DOHH2 (cell line): ENCODE results near the gene TMEM14C.
"Not testable (repeated sequence)": the region's sequence is repeated elsewhere in the genome, so short reads cannot be mapped to it uniquely, and the experiment has no call there.

Source experiments
- H3F3A ChIP-seq: fragments of 200-600 bp; sonication (generic), shearing (Covaris generic); 2 replicates; pipeline ENCODE4 v1.6.0; 2016; ENCODE audit warnings: antibody characterized with exemption, mild to moderate bottlenecking; ENCODE audit not compliant: control insufficient read depth, insufficient read depth
- H3K27ac ChIP-seq: fragments of 200-600 bp; sonication (generic); 2 replicates; pipeline ENCODE4 v1.5.1; 2014; ENCODE audit warnings: low read depth, mild to moderate bottlenecking, low read length, moderate library complexity
- H3K27me3 ChIP-seq: fragments of 200-600 bp; sonication (generic); 2 replicates; pipeline ENCODE4 v1.6.1; 2014; ENCODE audit warnings: mild to moderate bottlenecking, low read length, mixed read lengths; ENCODE audit not compliant: control insufficient read depth
- H3K36me3 ChIP-seq: fragments of 200-600 bp; sonication (generic); 2 replicates; pipeline ENCODE4 v1.6.1; 2014; ENCODE audit warnings: mild to moderate bottlenecking, low read length, moderate library complexity, mixed read lengths; ENCODE audit not compliant: control insufficient read depth
- H3K4me1 ChIP-seq: fragments of 200-600 bp; sonication (generic); 2 replicates; pipeline ENCODE4 v1.6.1; 2014; ENCODE audit warnings: mild to moderate bottlenecking, low read length, mixed read lengths; ENCODE audit not compliant: control insufficient read depth
- H3K4me2 ChIP-seq: fragments of 200-600 bp; sonication (generic); 2 replicates; pipeline ENCODE4 v1.6.0; 2014; ENCODE audit warnings: mild to moderate bottlenecking, low read length, moderate library complexity
- H3K4me3 ChIP-seq: fragments of 200-600 bp; sonication (generic); 2 replicates; pipeline ENCODE4 v1.5.1; 2014; ENCODE audit warnings: mild to moderate bottlenecking, low read length, mixed read lengths
- H3K79me2 ChIP-seq: fragments of 200-600 bp; sonication (generic); 2 replicates; pipeline ENCODE4 v1.6.1; 2014; ENCODE audit warnings: mild to moderate bottlenecking, low read length, mixed read lengths; ENCODE audit not compliant: control insufficient read depth
- H3K9me2 ChIP-seq: fragments of 200-600 bp; sonication (generic); replicated peaks from 2 replicates; pipeline ENCODE4 v1.6.1; 2014; ENCODE audit warnings: mild to moderate bottlenecking, low read length, mixed read lengths; ENCODE audit not compliant: control insufficient read depth
- H3K9me3 ChIP-seq: fragments of 200-600 bp; sonication (generic); 2 replicates; pipeline ENCODE4 v1.6.1; 2014; ENCODE audit warnings: antibody characterized with exemption, low read length, mixed read lengths; ENCODE audit not compliant: control insufficient read depth, insufficient read depth
- H4K20me1 ChIP-seq: fragments of 200-600 bp; sonication (generic); 2 replicates; pipeline ENCODE4 v1.6.0; 2014; ENCODE audit warnings: low read depth, mild to moderate bottlenecking, antibody characterized with exemption, low read length, moderate library complexity; ENCODE audit not compliant: control insufficient read depth, insufficient read depth
- EZH2phosphoT487 ChIP-seq: fragments of 200-600 bp; sonication (generic); IDR thresholded peaks from 2 replicates; pipeline ENCODE4 v1.6.1; 2017; ENCODE audit warnings: borderline replicate concordance, mild to moderate bottlenecking, antibody characterized with exemption, low read length, moderate library complexity, mixed read lengths
- TF ChIP-seq, protein P1 (sequence below): fragments of 200-600 bp; sonication (generic); IDR thresholded peaks from one replicate; pipeline ENCODE4 v1.5.1; 2014; ENCODE audit warnings: antibody characterized with exemption, mild to moderate bottlenecking, low read depth, low read length; ENCODE audit not compliant: poor library complexity, severe bottlenecking

TMEM14C gene

DNA sequence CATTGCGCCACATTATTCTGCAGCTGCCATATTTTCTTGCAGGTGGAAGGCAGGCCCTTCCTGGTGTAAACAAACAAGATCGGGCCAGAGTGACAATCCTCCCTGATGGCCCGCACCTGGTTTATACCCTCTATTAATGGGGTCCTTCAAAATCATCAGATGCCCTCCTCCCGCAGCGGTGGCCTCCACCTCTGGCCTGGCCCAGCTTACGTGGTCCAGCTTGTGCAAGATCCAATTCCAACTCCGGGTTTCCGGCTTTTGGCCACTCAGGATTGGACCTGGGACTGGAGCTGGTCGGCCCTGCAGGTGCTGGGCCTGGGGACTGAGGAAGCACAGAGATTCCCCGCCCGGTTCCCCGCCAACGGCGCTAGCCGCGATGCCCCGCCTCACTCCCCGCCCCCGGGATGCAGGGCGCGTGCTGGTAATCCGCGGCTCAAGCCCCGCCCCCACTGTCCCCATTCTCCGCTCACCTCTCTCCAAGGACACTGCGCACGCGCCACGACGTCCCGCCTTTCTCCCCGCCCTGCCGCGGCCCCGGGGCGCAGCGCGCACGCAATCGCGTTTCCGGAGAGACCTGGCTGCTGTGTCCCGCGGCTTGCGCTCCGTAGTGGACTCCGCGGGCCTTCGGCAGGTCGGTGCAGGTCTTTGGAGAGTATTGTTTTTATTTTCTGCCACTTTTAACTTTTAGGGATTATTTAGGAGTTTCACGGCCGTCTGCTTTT lies 24.5 kb downstream of the TMEM14C start, which contains the start of gene TMEM14B:
Gene TMEM14B, plus strand, starts transcription at position 555 of the 722 bp plus-strand sequence. CDS start 1,441 bp downstream, outside the sequence.
- Histone ChIP-seq H3K27ac (peak within 1 kb of the TSS; percentile 45), H3K4me3 (peak within 1 kb of the TSS; percentile 84), H3K4me2 (peak within 1 kb of the TSS; percentile 90), H3K4me1 (peaks cover 25% of the 10 kb centered on the region), H3F3A (no peaks in the 10 kb centered on the region), H3K9me2 (no peaks in the 10 kb centered on the region), H3K79me2 (peaks cover 52% of the 10 kb centered on the region), H3K36me3 (peaks cover 35% of the 10 kb centered on the region), H3K27me3 (no peaks in the 10 kb centered on the region), H4K20me1 (no peaks in the 10 kb centered on the region), H3K9me3 (no peaks in the 10 kb centered on the region)
- TF ChIP-seq, protein P1, sequence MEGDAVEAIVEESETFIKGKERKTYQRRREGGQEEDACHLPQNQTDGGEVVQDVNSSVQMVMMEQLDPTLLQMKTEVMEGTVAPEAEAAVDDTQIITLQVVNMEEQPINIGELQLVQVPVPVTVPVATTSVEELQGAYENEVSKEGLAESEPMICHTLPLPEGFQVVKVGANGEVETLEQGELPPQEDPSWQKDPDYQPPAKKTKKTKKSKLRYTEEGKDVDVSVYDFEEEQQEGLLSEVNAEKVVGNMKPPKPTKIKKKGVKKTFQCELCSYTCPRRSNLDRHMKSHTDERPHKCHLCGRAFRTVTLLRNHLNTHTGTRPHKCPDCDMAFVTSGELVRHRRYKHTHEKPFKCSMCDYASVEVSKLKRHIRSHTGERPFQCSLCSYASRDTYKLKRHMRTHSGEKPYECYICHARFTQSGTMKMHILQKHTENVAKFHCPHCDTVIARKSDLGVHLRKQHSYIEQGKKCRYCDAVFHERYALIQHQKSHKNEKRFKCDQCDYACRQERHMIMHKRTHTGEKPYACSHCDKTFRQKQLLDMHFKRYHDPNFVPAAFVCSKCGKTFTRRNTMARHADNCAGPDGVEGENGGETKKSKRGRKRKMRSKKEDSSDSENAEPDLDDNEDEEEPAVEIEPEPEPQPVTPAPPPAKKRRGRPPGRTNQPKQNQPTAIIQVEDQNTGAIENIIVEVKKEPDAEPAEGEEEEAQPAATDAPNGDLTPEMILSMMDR = no peak

DNA sequence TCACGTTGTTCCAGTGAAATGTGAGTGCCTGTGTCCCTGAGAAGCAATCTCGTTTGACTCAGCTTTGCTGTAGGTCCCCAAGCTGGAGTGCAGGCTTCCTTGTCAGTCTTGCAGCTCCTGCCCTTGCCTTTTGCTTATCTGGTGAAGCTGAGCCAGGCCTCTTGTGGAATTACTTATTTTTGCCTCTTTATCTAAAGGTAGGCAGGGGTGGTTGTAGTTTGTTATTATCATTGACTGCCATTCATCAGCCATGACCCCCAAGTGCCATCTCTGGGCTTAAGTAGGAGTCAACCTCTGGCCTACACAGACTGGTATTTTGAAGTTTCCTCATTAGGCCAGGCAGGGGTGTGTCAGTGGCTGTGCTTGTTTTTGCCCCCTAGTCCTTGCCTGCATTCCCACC lies 26.9 kb downstream of the TMEM14C start:
- no peaks in the 10 kb centered on the region for H3K27me3 ChIP-seq
- H3K9me2 ChIP-seq = no peaks in the 10 kb centered on the region
- H3K9me3 ChIP-seq = no peaks in the 10 kb centered on the region
- peaks cover 25% of the 10 kb centered on the region for H3K4me1 ChIP-seq
- no peak for TF ChIP-seq EZH2phosphoT487
- TF ChIP-seq, protein P1 = no peak
- no peaks in the 10 kb centered on the region for H3F3A ChIP-seq
- H4K20me1 ChIP-seq = no peaks in the 10 kb centered on the region
- peak overlapping the region; percentile 90 for H3K4me2 ChIP-seq
- no peak overlapping the region for H3K27ac ChIP-seq
- H3K79me2 ChIP-seq = peaks cover 75% of the 10 kb centered on the region
- H3K4me3 ChIP-seq = peak overlapping the region; percentile 84
- H3K36me3 ChIP-seq = peaks cover 58% of the 10 kb centered on the region

DNA sequence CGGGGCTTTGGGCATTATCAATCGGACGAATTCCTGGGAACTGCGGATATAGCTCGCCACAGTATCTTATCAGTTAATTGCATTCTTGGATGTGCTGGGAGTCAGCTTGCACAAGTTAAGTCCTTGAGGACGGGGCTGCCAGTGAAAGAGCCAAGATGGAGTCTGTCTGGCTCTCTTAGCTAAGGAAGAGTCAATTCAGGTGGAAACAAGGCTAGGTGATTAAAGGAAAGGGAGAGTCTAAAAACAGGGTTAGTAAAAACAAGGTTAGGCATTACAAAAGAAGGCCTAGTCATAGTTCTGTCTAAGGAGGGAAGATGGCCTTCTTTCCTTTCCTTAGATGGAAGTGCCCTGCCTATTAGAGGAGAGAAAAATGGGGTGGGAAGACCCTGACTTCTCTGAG lies 27.7 kb downstream of the TMEM14C start:
- Histone ChIP-seq H3K79me2 (peaks cover 80% of the 10 kb centered on the region), H3K36me3 (peaks cover 67% of the 10 kb centered on the region), H3K4me1 (peaks cover 25% of the 10 kb centered on the region)
- not testable (repeated sequence) for H3K4me3 ChIP-seq, H3K9me3 ChIP-seq, H3K27ac ChIP-seq, H4K20me1 ChIP-seq, H3K4me2 ChIP-seq, H3K27me3 ChIP-seq, H3F3A ChIP-seq, H3K9me2 ChIP-seq

DNA sequence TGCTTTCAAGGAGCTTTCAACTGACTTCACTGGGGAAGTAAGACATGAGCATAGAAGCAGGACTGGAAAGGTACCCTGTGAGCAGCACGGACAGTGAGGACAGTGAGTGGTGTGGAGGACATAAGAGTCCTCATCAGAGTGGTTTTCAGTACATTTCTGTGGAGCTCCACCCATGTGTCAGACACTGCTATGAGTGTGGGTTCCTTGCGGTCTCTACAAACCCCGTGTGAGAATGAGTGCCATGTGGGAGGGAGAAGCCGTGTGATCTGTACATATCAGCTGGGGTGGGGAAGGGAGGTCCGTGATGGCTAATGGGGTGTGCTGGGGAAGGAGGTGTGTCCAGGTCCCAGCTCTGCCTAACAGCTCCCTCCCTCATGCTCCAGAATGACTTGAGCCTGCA lies 28.9 kb downstream of the TMEM14C start:
- not testable (repeated sequence) for H3K27ac ChIP-seq, H3K4me2 ChIP-seq, H3K4me3 ChIP-seq, H3K27me3 ChIP-seq, H3F3A ChIP-seq, H3K9me3 ChIP-seq, H4K20me1 ChIP-seq, H3K9me2 ChIP-seq
- H3K79me2 ChIP-seq = peaks cover 82% of the 10 kb centered on the region
- H3K36me3 ChIP-seq = peaks cover 76% of the 10 kb centered on the region
- peaks cover 18% of the 10 kb centered on the region for H3K4me1 ChIP-seq
